Suprapubic skin (tissue), 4 donors: Measurements from ENCODE around the gene STXBP1. TPM values are rescaled to one million over a fixed set of nuclear protein-coding genes. Genes with fewer than 3 reads are reported as not detected.

Source experiments
- DNase-seq, 2 donors: peaks; one replicate each; pipeline ENCODE4 v3.0.0-alpha.2; 2019; ENCODE audit warnings: low spot score in 2 of 2
- H3K27ac ChIP-seq: fragments of 200-600 bp; sonication (generic); one replicate; pipeline ENCODE4 v1.5.1; 2019
- H3K27me3 ChIP-seq: fragments of 200-600 bp; sonication (generic); one replicate; pipeline ENCODE4 v1.5.1; 2019
- H3K36me3 ChIP-seq: fragments of 200-600 bp; sonication (generic); one replicate; pipeline ENCODE4 v1.5.1; 2019
- H3K4me1 ChIP-seq: fragments of 200-600 bp; sonication (generic); one replicate; pipeline ENCODE4 v1.5.1; 2019
- H3K4me3 ChIP-seq: fragments of 200-600 bp; sonication (generic); one replicate; pipeline ENCODE4 v1.5.1; 2019; ENCODE audit warnings: mild to moderate bottlenecking
- H3K9me3 ChIP-seq: fragments of 200-600 bp; sonication (generic); one replicate; pipeline ENCODE4 v1.5.1; 2019
- CTCF ChIP-seq, 2 donors: fragments of 200-600 bp in 1 of 2; fragments of 450-650 bp in 1 of 2; sonication (generic) in 1 of 2; IDR thresholded peaks; one replicate each; pipeline ENCODE4 v1.5.1; 2016 to 2019; ENCODE audit warnings: antibody characterized with exemption in 2 of 2, mild to moderate bottlenecking in 1 of 2, moderate library complexity in 1 of 2
- EP300 ChIP-seq: sonication (generic); formaldehyde crosslinking; IDR thresholded peaks from one replicate; pipeline ENCODE4 v1.6.1; 2017; ENCODE audit warnings: antibody characterized with exemption
- POLR2A ChIP-seq, 2 donors: fragments of 450-650 bp; IDR thresholded peaks; one replicate each; pipeline ENCODE4 v1.6.1; 2017; ENCODE audit warnings: antibody characterized with exemption in 2 of 2, mild to moderate bottlenecking in 2 of 2, moderate library complexity in 2 of 2
- POLR2AphosphoS5 ChIP-seq, 3 donors: sonication (generic); formaldehyde crosslinking; IDR thresholded peaks; one replicate each; pipeline ENCODE4 v1.6.1; 2017; ENCODE audit warnings: antibody characterized with exemption in 3 of 3
- WGBS: methylation state at CpG from one replicate; pipeline ENCODE4 v1.1.5; 2018; 5-methylcytosine and 5-hydroxymethylcytosine counted together
- total RNA-seq, 4 donors: library from RNA; depleted of rRNA; stranded (reverse); fragments of >200 nt; gene quantifications; one replicate each; pipeline ENCODE4 v1.1.0, GENCODE V29; 2016

Gene STXBP1
- total RNA-seq, 4 donors from 2014 or later = 18.4 to 28.2 (median 24.5) TPM

DNA sequence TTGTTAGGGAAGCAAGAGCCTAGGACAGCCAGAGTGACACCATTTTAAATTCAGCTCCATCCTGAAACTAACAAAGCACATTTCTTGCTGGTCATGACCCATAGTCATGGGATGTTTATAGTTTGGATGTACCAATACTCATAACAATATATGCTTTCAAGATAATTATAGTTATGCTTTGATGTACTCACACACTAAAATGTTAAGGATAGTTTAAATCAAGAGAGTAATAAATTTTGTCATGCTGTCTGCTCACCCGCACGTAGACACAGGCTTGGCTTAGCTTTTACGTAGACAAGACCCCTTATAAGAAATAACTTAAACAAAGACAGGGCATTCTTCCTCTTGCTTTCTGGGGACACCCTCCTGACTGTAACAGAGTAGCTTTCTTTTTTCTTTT lies 8.9 kb upstream of the STXBP1 start:
- H3K9me3 ChIP-seq = no peaks in the 10 kb centered on the region
- H3K27me3 ChIP-seq = no peaks in the 10 kb centered on the region
- H3K36me3 ChIP-seq = no peaks in the 10 kb centered on the region
- no peak overlapping the region for H3K27ac ChIP-seq
- WGBS = 84% methylated on average over 3 of the region's 3 CpGs
- H3K4me3 ChIP-seq = no peak overlapping the region
- no peak for TF ChIP-seq EP300
- TF ChIP-seq CTCF (IDR thresholded peaks at IDR 0.05) = no peak
- TF ChIP-seq POLR2A (IDR thresholded peaks at IDR 0.05) = no peak
- TF ChIP-seq POLR2AphosphoS5 (IDR thresholded peaks at IDR 0.05) = no peak
- DNase-seq = no peak
- peaks cover 15% of the 10 kb centered on the region for H3K4me1 ChIP-seq

DNA sequence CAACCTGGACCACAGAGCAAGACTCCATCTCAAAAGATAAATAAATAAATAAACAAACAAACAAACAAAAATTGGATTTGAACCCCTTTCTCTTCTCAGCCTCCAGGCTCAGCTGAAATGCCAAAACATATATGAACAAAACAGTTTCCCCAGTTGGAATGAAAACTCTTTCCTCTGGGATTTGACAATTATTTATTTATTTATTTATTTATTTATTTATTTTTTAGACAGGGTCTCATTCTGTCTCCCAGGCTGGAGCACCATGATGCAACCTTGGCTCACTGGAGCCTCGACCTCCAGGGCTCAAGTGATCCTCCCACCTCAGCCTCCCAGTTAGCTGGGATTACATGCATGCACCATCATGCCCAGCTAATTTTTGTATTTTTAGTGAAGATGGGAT lies 6.0 kb upstream of the STXBP1 start:
- Histone ChIP-seq H3K4me3 (no peak overlapping the region), H3K27me3 (no peaks in the 10 kb centered on the region), H3K9me3 (no peaks in the 10 kb centered on the region), H3K27ac (no peak overlapping the region), H3K36me3 (no peaks in the 10 kb centered on the region), H3K4me1 (peaks cover 13% of the 10 kb centered on the region)
- TF ChIP-seq EP300 (no peak), POLR2A (IDR thresholded peaks at IDR 0.05) (no peak)
- DNase-seq = no peak
- 90% methylated on average over 1 of the region's 1 CpG for WGBS

- no peak for TF ChIP-seq POLR2AphosphoS5 (IDR thresholded peaks at IDR 0.05)
- no peak for TF ChIP-seq POLR2A (IDR thresholded peaks at IDR 0.05)
- TF ChIP-seq CTCF (IDR thresholded peaks at IDR 0.05) = no peak
- TF ChIP-seq EP300 = no peak
- peaks cover 26% of the 10 kb centered on the region for H3K4me1 ChIP-seq
- peak in 1 of 2 donors; percentile 68 for DNase-seq
- no peaks in the 10 kb centered on the region for H3K9me3 ChIP-seq
- WGBS = 6% methylated on average over 25 of the region's 55 CpGs
- peak overlapping the region; percentile 33 for H3K4me3 ChIP-seq
- H3K27me3 ChIP-seq = no peaks in the 10 kb centered on the region
- H3K27ac ChIP-seq = no peak overlapping the region
- no peaks in the 10 kb centered on the region for H3K36me3 ChIP-seq
These were observed 3.7 kb upstream of the STXBP1 start for GRCh38 chr9:127608104-127608966.

DNA sequence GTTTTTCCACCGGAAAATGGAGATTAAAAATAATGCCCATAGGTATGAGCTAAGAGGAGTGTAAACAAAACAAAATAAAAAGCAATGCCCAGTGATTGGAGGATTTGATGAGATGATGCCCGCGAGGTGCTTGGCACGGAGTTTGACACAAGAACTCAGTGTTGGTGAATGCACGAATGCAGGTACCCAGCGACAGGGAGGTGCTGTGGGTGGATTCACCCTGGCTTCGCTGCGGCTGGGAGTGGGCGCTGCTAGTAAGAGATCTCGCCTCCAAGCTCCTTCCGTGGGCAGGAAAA lies 526 bp upstream of the STXBP1 start:
- DNase-seq = no peak

GRCh38 chr9:127612939-127613582 lies 984 bp downstream of the STXBP1 start:
- peak; percentile 88 to 90 for DNase-seq
- peak in 1 of 3 donors; percentile 39 for TF ChIP-seq POLR2AphosphoS5 (IDR thresholded peaks at IDR 0.05)
- TF ChIP-seq EP300 = no peak
- TF ChIP-seq POLR2A (IDR thresholded peaks at IDR 0.05) = peak in 1 of 2 donors; percentile 33
- peak overlapping the region; percentile 94 for H3K4me3 ChIP-seq
- H3K27ac ChIP-seq = peak overlapping the region; percentile 86
- H3K4me1 ChIP-seq = peaks cover 25% of the 10 kb centered on the region
- H3K27me3 ChIP-seq = no peaks in the 10 kb centered on the region
- H3K9me3 ChIP-seq = no peaks in the 10 kb centered on the region
- WGBS = under 1% methylated on average over 33 of the region's 41 CpGs
- no peaks in the 10 kb centered on the region for H3K36me3 ChIP-seq

More for the DNA sequence above, 526 bp upstream of the STXBP1 start:
- H3K27ac ChIP-seq = peak overlapping the region; percentile 5
- H3K36me3 ChIP-seq = no peaks in the 10 kb centered on the region
- 2% methylated on average over 11 of the region's 11 CpGs for WGBS
- H3K4me1 ChIP-seq = peaks cover 30% of the 10 kb centered on the region
- H3K9me3 ChIP-seq = no peaks in the 10 kb centered on the region
- peak overlapping the region; percentile 94 for H3K4me3 ChIP-seq
- H3K27me3 ChIP-seq = no peaks in the 10 kb centered on the region
- no peak for TF ChIP-seq POLR2AphosphoS5 (IDR thresholded peaks at IDR 0.05)
- no peak for TF ChIP-seq CTCF (IDR thresholded peaks at IDR 0.05)
- TF ChIP-seq POLR2A (IDR thresholded peaks at IDR 0.05) = no peak
- TF ChIP-seq EP300 = no peak

DNA sequence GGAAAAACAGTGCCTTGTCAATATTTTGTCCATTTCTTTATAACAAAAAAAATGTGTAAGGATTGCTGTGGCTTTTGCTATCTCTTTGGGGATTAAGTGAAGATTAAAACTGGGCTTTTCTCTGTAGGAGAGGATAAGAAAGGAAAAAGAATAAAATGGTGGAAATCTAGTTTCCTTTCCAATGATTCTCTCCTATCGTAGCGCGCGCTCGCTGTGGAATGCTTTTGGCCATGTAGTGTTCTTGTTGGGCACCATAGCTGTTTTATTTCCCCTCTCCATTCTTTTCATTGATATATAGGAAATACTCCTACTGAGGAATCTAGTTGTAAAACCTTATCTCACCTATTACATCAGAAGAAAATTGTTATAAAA lies 1.5 kb downstream of the STXBP1 start:
- H3K4me1 ChIP-seq = peaks cover 20% of the 10 kb centered on the region
- DNase-seq = no peak
- 46% methylated on average over 5 of the region's 5 CpGs for WGBS
- H3K27me3 ChIP-seq = no peaks in the 10 kb centered on the region
- H3K36me3 ChIP-seq = no peaks in the 10 kb centered on the region
- no peak for TF ChIP-seq POLR2A (IDR thresholded peaks at IDR 0.05)
- TF ChIP-seq EP300 = no peak
- no peak for TF ChIP-seq CTCF (IDR thresholded peaks at IDR 0.05)
- no peak for TF ChIP-seq POLR2AphosphoS5 (IDR thresholded peaks at IDR 0.05)
- no peaks in the 10 kb centered on the region for H3K9me3 ChIP-seq
- H3K27ac ChIP-seq = peak overlapping the region; percentile 86
- H3K4me3 ChIP-seq = peak overlapping the region; percentile 94
